Sigmoid colon (tissue), 7 donors: ENCODE measurements around the gene ADAMTS19. TPM values are rescaled to one million over a fixed set of nuclear protein-coding genes. Genes with fewer than 3 reads are reported as not detected.
"Not testable (repeated sequence)": the region's sequence is repeated elsewhere in the genome, so short reads cannot be mapped to it uniquely, and the experiment has no call there.

Source experiments
- DNase-seq: peaks from one replicate; pipeline ENCODE4 v3.0.0-alpha.2; 2019
- H3K27ac ChIP-seq, 4 donors: fragments of 200-600 bp; sonication (generic); one replicate each; pipeline ENCODE4 v1.5.1; 2016 to 2019; ENCODE audit warnings: mild to moderate bottlenecking in 1 of 4
- H3K27me3 ChIP-seq, 3 donors: fragments of 200-600 bp; sonication (generic); one replicate each; pipeline ENCODE4 v1.5.1; 2019; ENCODE audit warnings: mild to moderate bottlenecking in 1 of 3
- H3K36me3 ChIP-seq, 4 donors: fragments of 200-600 bp; sonication (generic); one replicate each; pipeline ENCODE4 v1.5.1; 2016 to 2019
- H3K4me1 ChIP-seq, 4 donors: fragments of 200-600 bp; sonication (generic); one replicate each; pipeline ENCODE4 v1.5.1; 2017 to 2019
- H3K4me3 ChIP-seq, 4 donors: fragments of 200-600 bp; sonication (generic); one replicate each; pipeline ENCODE4 v1.5.1; 2017 to 2019; ENCODE audit warnings: mild to moderate bottlenecking in 2 of 4, moderate library complexity in 1 of 4
- H3K9me3 ChIP-seq, 4 donors: fragments of 200-600 bp in 3 of 4; sonication (generic) in 3 of 4; one replicate each; pipeline versions ENCODE4 v1.5.1 to v1.6.1; 2013 to 2019
- CTCF ChIP-seq, 4 experiments: fragments of 450-650 bp in 3 of 4; fragments of 200-600 bp in 1 of 4; IDR thresholded peaks; one replicate each; pipeline ENCODE4 v1.5.1; 2016 to 2019; ENCODE audit warnings: antibody characterized with exemption in 4 of 4, mild to moderate bottlenecking in 3 of 4, moderate library complexity in 2 of 4
- EP300 ChIP-seq, 4 donors: sonication (generic); formaldehyde crosslinking; IDR thresholded peaks; one replicate each; pipeline ENCODE4 v1.6.1; 2017; ENCODE audit warnings: antibody characterized with exemption in 4 of 4
- POLR2A ChIP-seq, 2 donors: fragments of 450-650 bp; IDR thresholded peaks; one replicate each; pipeline ENCODE4 v1.6.1; 2016; ENCODE audit warnings: antibody characterized with exemption in 2 of 2, mild to moderate bottlenecking in 2 of 2, moderate library complexity in 2 of 2
- POLR2AphosphoS5 ChIP-seq, 4 donors: sonication (generic); formaldehyde crosslinking; IDR thresholded peaks; one replicate each; pipeline ENCODE4 v1.6.1; 2017; ENCODE audit warnings: antibody characterized with exemption in 4 of 4
- WGBS, 2 donors: extraction: QIAGEN DNeasy Blood & Tissue Kit; methylation state at CpG; one replicate each; pipeline ENCODE4 v1.1.7; 2013; 5-methylcytosine and 5-hydroxymethylcytosine counted together
- intact Hi-C: fragments of 100-400 bp; cut with DNase I; formaldehyde crosslinking; loops from one replicate; pipeline ENCODE4 v1.15.1; 2023
- polyA plus RNA-seq, 3 donors: library from polyadenylated mRNA; stranded (reverse); fragments of 200-250 nt; gene quantifications; one replicate each; pipeline ENCODE4 v1.2.3, GENCODE V29; 2013
- total RNA-seq, 4 donors: library from RNA; depleted of rRNA; stranded (reverse); fragments of >200 nt; gene quantifications; one replicate each; pipeline ENCODE4 v1.1.0, GENCODE V29; 2016
- donor health status: healthy with polysubstance abuse.
- donor health status: Bipolar disorder and iron deficiency.
- donor health status: healthy.

Gene ADAMTS19
- total and polyA plus RNA-seq, 7 donors: 0.16 to 8.9 (median 2.1) TPM; not detected in 2

- Histone ChIP-seq H3K4me3 (no peak overlapping the region), H3K36me3 (no peaks in the 10 kb centered on the region), H3K4me1 (no peaks in the 10 kb centered on the region), H3K27ac (no peak overlapping the region), H3K9me3 (peaks cover 0 to 2% (median 0%) of the 10 kb centered on the region in 4 donors), H3K27me3 (no peaks in the 10 kb centered on the region)
- DNase-seq: no peak
- intact Hi-C loops: no loop called here
- no peak for TF ChIP-seq POLR2AphosphoS5 (IDR thresholded peaks at IDR 0.05)
- TF ChIP-seq CTCF (IDR thresholded peaks at IDR 0.05): no peak
- no peak for TF ChIP-seq EP300 (IDR thresholded peaks at IDR 0.05)
- TF ChIP-seq POLR2A (IDR thresholded peaks at IDR 0.05): no peak
- 84 to 91% methylated on average over 2 of the region's 2 CpGs for WGBS, 2 donors
These were observed 170.0 kb downstream of the ADAMTS19 start for GRCh38 chr5:129630101-129630500.

GRCh38 chr5:129631961-129632360 lies 171.9 kb downstream of the ADAMTS19 start:
- Histone ChIP-seq H3K9me3 (peaks cover 0 to 2% (median 0%) of the 10 kb centered on the region in 4 donors), H3K4me3 (no peak overlapping the region), H3K27me3 (no peaks in the 10 kb centered on the region), H3K36me3 (no peaks in the 10 kb centered on the region), H3K27ac (no peak overlapping the region), H3K4me1 (no peaks in the 10 kb centered on the region)
- intact Hi-C loops: no loop called here
- TF ChIP-seq EP300 (IDR thresholded peaks at IDR 0.05) (no peak), CTCF (IDR thresholded peaks at IDR 0.05) (no peak), POLR2AphosphoS5 (IDR thresholded peaks at IDR 0.05) (no peak), POLR2A (IDR thresholded peaks at IDR 0.05) (no peak)
- no peak for DNase-seq

GRCh38 chr5:129637501-129637900 lies 177.4 kb downstream of the ADAMTS19 start:
- H3K4me3 ChIP-seq, DNase-seq, H3K36me3 ChIP-seq, H3K9me3 ChIP-seq, H3K4me1 ChIP-seq, H3K27me3 ChIP-seq, intact Hi-C loops, H3K27ac ChIP-seq: not testable (repeated sequence)
- 93 to 94% methylated on average over 11 of the region's 11 CpGs for WGBS, 2 donors

GRCh38 chr5:129639331-129639730 lies 179.2 kb downstream of the ADAMTS19 start:
- no peak for DNase-seq
- Histone ChIP-seq H3K9me3 (no peaks in the 10 kb centered on the region), H3K27ac (no peak overlapping the region), H3K27me3 (no peaks in the 10 kb centered on the region), H3K4me1 (no peaks in the 10 kb centered on the region), H3K4me3 (no peak overlapping the region), H3K36me3 (no peaks in the 10 kb centered on the region)
- intact Hi-C loops: no loop called here
- no peak for TF ChIP-seq EP300 (IDR thresholded peaks at IDR 0.05)
- 69 to 77% methylated on average over 4 of the region's 4 CpGs for WGBS, 2 donors

- 16 to 67% methylated on average over 2 of the region's 2 CpGs for WGBS, 2 donors
- no peak for TF ChIP-seq CTCF (IDR thresholded peaks at IDR 0.05)
- no peak for TF ChIP-seq POLR2A (IDR thresholded peaks at IDR 0.05)
- no peak for TF ChIP-seq EP300 (IDR thresholded peaks at IDR 0.05)
- TF ChIP-seq POLR2AphosphoS5 (IDR thresholded peaks at IDR 0.05): no peak
- intact Hi-C loops: no loop called here
- DNase-seq: no peak
- H3K27ac ChIP-seq: no peak overlapping the region
- no peaks in the 10 kb centered on the region for H3K27me3 ChIP-seq
- H3K4me3 ChIP-seq: no peak overlapping the region
- peaks cover 0 to 14% (median 12%) of the 10 kb centered on the region in 4 donors for H3K4me1 ChIP-seq
- no peaks in the 10 kb centered on the region for H3K9me3 ChIP-seq
- H3K36me3 ChIP-seq: no peaks in the 10 kb centered on the region
These were observed 192.4 kb downstream of the ADAMTS19 start for GRCh38 chr5:129652349-129653056.

- Histone ChIP-seq H3K36me3 (no peaks in the 10 kb centered on the region), H3K27me3 (no peaks in the 10 kb centered on the region), H3K4me3 (no peak overlapping the region), H3K9me3 (no peaks in the 10 kb centered on the region), H3K27ac (no peak overlapping the region), H3K4me1 (peaks cover 0 to 14% (median 12%) of the 10 kb centered on the region in 4 donors)
- intact Hi-C loops: no loop called here
- 8 to 50% methylated on average over 2 of the region's 2 CpGs for WGBS, 2 donors
- DNase-seq: no peak
- TF ChIP-seq POLR2A (IDR thresholded peaks at IDR 0.05) (no peak), CTCF (IDR thresholded peaks at IDR 0.05) (no peak), EP300 (IDR thresholded peaks at IDR 0.05) (no peak), POLR2AphosphoS5 (IDR thresholded peaks at IDR 0.05) (no peak)
These were observed 192.9 kb downstream of the ADAMTS19 start for GRCh38 chr5:129653057-129653375.
